HG02852 (cell line): Measurements from ENCODE around the gene OR2W1.
A peak's percentile ranks its signal among the peaks of the same experiment; 100 is the strongest.

Source experiments
- ATAC-seq: cut with Tn5 transposase; IDR thresholded peaks from one replicate; pipeline ENCODE4 v1.9.1; 2021; ENCODE audit warnings: mild to moderate bottlenecking, moderate library complexity; ENCODE audit not compliant: unreplicated experiment

Gene OR2W1, protein sequence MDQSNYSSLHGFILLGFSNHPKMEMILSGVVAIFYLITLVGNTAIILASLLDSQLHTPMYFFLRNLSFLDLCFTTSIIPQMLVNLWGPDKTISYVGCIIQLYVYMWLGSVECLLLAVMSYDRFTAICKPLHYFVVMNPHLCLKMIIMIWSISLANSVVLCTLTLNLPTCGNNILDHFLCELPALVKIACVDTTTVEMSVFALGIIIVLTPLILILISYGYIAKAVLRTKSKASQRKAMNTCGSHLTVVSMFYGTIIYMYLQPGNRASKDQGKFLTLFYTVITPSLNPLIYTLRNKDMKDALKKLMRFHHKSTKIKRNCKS

DNA sequence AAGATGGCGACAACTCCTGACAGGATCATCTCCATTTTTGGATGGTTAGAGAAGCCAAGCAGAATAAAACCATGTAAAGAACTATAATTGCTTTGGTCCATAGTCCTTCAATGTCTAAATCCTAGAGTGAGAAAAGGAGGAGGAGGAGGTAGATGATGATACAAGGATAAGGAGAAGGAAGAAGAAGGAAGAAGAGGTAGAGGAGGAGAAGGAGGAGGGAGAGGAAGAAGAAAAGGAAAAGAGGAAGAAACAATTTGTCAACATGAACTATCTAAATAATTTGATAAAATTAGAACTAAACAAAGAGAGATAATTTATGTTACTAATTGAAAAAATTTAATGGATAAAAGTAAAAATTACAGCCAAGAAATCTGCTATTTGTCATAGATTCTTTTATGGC lies at the start of gene OR2W1:
Gene OR2W1, minus strand, starts transcription at position 101 of the 400 bp plus-strand sequence. Its CDS starts 0 bp downstream, at position 101.
- ATAC-seq, result no peak

DNA sequence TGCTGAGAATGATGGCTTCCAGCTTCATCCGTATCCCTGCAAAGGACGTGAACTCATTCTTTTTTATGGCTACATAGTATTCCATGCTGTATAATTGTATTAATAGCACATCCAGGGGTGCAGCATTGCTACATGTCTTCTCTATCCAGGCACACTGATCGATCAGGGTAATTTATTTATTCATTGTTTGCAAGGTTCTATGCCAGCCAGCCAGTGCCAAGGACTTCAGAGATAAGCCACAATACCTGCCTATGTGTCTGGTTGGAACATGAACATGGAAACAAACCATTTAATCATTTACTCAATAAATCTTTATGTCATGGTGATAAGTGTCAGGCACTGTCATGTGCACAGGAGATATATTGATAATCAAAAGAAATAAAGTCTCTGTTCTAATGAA lies 48.0 kb upstream of the OR2W1 start:
- ATAC-seq, result no peak

DNA sequence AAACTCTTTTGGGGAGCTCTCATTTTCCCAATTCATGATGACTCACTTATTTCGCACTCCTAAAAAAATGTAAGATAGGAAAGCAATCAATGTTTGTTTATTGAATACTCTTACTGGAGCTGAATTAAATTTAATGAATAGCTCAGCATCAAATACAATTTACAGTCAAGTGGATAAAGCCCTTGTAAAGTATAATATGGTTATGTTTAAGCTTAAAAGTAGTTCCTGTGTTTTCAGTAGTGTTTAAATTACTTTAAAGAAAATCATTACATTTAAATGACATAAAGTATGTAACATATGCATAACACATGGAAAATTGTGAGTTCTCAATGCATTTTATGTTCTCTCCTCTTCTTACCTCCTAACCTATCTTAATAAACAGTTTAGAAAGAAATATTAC lies 42.2 kb upstream of the OR2W1 start, which contains the start of gene OR2B3:
Gene OR2B3, minus strand, starts transcription at position 101 of the 400 bp plus-strand sequence. Its CDS starts 65 bp downstream, at position 36.
- ATAC-seq, result no peak

DNA sequence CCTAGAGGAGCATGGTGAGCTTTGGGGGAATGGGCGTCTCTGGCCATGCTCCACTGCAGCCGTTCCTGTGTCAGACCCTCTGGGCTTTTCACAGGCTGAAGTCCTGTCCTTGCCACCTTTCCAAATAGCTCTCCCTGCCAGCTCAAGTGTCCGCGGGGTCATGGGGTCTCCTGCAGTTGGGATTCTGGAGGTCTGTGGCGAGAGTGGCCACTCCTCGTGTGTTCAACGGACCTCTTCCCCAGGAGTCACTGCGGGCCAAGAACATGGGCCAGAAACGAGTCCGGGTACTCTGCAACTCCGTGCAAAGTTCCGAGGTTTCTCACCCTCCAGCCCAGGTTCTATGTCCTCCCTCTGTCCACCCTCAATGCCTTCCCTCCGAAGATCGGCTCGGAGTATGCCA lies 37.5 kb upstream of the OR2W1 start:
- no peak for ATAC-seq

DNA sequence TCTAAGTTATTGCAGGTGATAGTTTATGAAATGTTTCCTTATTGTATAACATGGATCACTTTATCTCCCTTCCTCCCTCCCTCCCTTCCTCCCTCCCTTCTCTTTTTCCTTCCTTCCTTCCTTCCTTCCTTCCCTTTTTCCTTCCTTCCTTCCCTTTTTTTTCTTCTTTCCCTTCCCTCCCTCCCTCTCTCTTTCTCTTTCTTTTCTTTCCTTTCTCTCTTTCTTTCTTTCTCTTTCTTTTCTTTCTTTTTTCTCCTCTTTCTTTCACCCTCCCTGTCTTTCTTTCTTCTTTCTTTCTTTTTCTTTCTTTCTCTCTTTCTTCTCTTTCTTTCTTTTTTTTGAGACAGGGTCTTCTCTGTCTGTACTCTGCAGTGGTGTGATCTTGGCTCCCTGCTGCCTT lies 36.3 kb upstream of the OR2W1 start:
- no peak for ATAC-seq

DNA sequence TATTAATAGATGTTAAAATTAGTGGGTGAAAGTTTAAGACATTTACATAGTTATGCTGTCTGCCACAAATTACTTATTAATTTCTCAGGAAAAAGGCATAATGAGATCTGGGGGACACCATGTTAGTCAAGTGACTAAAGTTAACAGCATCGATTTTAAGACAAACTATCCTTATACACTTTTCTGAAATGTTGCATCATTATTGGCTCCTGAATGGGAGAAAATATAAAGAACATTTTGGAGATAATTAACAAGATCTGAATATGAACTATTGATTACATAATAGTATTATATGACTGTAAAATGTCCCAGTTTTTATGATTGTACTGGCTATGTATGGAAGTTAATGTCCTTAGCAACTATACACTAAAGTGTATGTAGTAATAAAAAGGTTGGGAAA lies 34.2 kb upstream of the OR2W1 start:
- no peak for ATAC-seq

DNA sequence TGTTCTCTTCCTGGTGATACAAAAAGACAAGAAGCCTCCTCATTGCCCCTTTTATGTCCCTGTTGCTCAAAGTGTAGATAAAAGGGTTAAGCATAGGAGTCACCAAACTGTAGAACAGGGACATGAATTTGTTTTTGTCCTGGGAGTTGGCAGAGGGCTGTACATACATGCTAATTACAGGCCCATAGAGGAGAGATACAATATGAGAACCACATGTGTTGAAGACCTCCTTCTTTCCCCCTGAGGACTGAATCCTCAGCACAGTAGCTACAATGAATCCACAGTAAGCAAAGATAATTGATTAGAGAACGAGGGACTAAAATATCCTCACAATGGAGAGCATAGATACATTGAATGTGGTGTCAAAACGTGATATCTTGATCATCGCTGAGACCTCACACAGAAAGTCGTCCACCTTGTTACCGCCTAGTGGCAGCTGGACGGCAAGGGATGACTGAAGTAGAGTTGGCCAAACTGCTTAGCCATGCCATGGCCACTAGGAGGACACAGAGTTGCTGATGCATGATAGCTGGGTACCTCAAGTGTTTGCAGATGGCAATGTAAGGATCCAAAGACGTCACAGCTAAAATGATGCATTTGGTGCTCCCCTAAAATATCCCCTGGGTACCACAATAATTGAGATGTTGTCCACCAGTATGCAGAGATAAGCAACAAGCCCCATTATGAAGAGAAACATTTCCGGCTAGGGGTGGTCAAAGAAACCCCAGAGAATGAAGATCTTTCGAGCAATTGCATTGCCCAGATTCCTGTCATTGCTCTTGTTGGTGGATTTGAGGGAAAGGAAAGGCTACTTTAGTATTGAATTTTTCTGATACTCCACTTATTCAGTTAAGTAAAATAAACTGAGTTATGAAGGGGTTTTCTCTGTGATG lies 27.1 kb upstream of the OR2W1 start:
- no peak for ATAC-seq

DNA sequence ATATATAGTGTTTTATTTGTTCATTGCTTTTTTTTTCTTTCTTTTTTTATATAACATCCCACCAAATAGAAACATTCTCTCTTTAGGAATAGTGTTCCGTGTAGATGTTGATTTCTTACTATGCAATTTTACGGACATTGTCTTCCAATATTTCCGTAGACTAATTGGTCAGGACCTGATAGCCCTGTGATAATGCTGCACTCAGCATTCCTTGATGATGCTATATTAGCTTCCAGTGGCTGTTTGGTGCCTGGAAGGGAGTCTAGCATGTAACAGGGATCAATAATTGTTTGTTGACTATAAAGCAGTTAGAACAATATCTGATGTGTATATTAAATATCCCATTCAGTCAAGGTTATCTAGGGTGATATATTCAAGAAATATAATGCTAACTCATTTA lies 6.7 kb upstream of the OR2W1 start:
- no peak for ATAC-seq

DNA sequence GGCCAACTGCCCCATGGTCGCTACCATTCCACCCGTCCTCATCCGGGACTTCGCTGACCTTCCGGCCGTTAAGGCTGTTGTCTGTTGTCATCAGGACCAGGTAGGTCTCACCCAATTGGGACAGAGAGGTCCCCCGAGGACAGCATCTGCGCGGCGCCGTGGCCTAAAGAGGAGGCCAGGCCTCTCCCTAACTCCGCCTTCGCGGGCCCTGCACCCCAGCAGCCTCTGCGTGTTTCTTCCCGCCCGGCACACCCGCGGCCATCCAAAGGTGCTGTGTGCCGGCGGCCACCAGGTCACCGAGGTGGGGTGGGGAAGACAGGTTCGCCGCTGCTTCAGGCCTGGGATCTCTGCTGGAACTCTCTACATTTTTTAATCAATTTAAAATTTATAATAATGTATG lies 9.0 kb downstream of the OR2W1 start:
- no peak for ATAC-seq

DNA sequence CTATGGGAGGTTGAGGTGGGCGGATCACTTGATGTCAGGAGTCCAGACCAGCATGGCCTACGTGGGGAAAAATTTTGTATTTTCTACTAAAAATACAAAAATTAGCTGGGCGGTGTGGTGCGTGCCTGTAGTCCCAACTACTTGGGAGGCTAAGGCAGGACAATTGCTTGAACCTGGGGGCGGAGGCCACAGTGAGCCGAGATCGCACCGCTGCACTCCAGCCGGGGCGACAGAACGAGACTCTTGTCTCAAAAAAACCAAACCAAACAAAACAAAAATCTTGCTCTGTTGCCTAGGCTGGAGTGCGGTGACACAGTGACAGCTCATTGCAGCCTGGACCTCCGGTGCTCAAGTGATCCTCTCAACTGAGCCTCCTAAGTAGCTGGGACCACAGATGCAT lies 16.2 kb downstream of the OR2W1 start:
- no peak for ATAC-seq

DNA sequence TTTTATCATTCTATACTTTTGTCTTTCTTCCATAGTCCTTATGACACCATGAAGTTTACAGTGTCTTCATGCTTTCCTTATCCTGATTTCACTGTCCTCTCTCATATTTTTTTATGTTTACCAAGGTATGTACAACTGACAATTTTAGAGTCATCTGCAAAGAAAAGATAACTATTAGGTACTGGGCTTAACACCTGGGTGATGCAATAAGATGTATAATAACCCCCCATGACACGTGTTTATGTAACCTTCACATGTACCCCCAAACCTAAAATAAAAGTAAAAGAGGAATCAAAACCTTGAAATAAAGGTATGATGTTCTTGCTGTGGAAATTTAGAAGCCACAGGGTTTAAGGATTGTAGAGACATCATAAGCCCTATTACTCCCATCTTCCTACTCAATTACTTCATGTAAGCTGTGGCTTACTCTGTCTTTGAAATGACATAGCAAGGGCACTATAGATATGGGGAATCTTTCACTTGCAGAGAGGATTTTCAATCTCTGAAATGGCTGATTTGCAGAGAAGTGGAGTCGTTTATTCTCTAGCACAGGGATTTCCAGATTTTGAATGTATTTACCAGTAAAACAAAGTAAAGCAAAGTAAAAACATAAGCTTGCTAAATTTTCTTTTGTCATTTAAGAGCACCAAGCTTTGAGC lies 18.9 kb downstream of the OR2W1 start:
- ATAC-seq, result no peak

DNA sequence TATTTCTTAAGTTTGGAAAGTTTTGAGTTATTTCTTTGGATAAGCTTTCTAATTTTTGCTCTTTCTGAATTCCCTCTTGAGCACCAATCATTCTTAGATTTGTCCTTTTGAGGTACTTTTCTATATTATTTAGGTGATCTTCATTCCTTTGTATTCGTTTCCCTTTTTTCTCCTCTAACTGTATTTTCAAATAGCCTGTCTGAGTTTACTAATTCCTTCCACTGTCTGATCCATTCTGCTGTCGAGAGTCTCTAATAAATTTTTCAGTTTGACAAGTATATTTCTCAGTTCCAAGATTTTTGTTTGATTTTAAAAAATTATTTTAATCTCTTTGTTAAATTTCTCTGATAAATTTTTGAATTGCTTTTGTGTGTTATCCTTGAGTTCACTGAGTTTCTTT lies 23.5 kb downstream of the OR2W1 start:
- no peak for ATAC-seq

DNA sequence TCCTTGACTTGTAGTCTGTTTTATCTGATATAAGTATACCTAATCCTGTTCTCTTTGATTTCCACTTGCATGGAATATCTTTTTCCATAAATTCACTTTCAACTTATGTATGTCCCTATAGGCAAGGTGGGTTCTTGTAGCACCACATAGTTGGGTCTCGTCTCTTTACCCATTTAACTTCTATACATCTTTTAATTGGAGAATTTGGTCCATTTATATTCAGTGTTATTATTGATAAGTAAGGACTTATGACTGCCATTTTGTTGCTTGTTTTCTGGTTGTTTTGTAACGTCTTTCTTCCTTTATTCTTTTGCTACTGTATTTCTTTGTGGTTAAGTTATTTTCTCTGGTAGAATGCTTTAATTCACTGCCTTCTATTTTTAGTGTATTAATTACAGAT lies 25.3 kb downstream of the OR2W1 start:
- no peak for ATAC-seq

DNA sequence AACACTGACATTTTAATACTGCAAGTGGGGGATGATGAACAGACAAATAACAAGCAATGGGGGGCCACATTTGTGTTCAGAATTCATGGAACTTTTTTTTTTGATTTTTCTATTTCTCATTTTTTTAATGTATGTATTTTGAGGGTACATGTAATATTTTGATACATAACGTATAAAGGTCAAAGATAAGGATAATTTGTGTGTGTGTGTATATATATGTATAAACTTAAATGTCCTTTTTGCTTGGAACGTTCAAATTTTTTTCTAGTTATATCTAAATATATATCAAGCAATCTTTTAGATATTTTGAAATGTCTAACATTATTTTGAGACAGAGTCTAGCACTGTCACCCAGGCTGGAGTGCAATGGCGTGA lies 27.6 kb downstream of the OR2W1 start:
- no peak for ATAC-seq

DNA sequence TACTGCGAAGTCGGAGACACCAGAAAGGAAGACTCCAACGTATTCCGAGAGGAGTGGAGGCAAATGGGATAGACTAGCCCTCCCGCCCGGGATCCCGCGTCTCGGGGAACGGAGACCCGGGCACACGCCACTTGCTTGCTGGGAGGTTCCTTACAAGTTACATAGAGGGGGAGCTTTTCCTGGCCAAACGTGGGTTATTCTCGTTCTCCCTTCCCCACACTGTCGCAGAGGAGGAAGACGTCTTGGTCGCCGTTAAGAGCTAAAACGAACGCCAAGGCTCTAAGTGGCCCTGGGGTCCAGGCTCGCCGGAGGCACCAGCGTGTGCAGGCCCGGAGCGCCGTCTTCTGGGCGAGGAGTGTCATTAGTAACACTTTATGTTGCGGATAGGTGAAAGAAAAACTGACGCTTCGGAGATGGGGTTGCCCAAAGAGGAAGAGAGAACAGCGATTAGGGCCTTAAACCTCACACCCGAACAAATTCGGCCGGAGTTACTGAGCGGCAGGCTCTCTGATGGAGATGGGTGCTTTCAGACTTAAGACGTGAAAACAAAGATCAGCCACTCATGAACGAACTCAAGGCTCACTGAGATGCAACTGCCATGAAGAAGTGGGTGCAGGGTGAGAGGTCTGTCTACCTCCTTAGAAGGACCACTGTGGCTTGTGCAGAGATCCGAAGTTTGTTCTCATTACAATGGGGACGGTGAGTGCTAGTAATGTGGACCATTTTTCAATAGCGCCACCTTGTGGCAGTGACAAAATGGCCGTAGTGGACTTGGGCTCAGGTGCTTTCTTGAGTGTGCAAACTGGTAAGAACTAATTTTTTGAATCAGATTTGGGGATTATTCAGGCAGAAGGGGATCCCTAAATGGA lies 28.2 kb downstream of the OR2W1 start:
- ATAC-seq, result peak; percentile 84

DNA sequence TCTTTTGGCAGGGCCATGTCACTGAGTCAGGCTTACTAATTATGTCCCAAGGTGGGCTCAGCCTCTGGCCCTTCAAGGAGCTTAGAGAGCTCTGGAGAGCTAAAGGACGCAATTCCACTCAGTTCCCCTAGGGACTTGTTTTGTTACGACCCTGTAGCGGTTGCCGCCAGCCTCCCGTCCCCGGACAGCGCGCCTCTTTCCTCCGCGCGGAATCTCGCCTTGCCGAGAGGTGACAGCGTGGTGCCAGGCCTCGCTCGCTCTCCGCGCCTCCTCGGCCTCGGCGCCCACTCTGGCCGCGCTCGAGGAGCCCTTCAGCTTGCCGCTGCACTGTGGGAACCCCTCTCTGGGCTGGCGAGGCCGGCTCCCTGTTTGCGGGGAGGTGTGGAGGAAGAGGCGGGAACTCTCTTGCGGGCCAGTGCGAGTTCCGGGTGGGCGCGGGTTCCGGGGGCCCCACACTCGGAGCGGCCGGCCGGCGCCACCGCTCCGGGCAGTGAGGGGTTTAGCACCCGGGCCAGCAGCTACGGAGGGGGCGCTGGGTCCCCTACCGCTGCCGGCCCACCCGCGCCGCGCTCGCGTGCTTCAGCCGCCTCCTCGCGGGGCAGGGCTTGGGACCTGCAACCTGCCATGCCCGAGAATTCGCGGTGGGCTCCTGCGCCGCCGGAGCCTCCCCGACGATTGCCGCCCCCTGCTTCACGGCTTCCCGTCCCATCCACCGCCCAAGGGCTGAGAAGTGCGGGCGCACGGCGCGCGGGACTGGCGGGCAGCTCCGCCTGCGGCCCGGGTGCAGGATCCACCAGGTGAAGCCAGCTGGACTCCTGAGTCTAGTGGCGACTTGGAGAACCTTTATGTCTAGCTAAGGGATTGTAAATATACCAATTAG lies 30.0 kb downstream of the OR2W1 start:
- ATAC-seq, result no peak

DNA sequence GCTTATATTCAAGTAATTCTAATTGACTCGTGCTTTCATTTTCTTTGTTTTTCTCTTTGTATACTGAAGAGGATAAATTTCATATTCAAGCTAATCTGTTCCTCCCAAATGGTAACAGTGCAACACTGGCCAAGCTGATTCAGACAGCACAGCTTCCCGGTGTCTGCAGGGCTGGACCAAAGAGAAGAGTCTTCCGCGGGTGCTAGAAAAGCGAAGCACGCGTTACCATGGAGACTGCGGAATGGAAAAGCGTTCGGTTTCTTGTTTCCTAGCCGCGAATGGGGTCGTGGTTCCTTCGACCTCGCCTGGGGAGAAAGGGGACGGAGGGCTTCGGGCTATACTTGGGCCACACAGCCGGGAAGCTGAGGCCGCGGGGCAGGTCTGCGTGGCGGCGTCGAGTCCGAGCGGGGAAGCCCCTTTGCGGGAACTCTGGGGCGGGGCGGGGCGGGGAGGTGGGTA lies 33.7 kb downstream of the OR2W1 start:
- no peak for ATAC-seq

DNA sequence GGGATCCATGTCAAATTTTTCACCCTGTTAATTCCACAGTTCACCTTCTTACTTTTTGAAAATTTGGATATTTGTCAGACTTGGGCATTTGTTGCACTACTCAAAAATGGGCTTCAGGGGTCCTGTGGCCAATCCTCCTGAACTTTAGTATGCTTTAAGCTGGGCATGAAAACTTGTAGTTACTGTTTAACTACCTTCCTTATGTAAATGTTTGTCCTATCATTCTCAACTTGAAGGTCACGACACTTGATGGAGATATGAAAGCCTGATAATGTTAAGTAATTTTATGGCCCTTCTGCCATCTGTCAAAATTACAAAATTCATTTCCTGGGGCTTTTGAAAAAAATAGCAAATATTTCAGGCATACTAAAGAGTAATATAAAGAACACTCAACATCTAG lies 35.6 kb downstream of the OR2W1 start:
- no peak for ATAC-seq

DNA sequence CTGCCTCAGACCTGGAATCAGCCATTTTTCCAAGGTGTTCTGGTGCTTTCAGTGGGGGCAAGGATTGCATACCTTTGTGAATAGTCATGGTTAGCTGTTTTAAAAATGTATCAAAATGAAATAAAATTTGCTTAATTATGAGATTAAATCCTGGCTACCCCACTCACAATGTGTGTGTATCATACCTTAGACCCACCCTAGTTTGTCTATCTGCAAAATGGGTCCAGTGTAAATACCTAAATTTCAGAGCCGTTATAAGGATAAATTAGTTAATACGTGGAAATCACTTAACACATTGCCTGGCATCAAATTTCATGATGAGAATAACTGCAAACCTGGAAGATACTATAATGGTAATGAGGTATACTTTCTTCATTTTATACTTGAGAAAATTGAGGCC lies 36.9 kb downstream of the OR2W1 start:
- ATAC-seq, result no peak
